Gastroesophageal sphincter (tissue), 3 donors: ENCODE data around the gene PTPRG.

Source experiments
- POLR2AphosphoS5 ChIP-seq: sonication (generic); formaldehyde crosslinking; IDR thresholded peaks from one replicate; pipeline ENCODE4 v1.6.1; 2017; ENCODE audit warnings: antibody characterized with exemption
- TF ChIP-seq, protein P1 (sequence below), 4 experiments: fragments of 200-600 bp in 2 of 4; fragments of 450-650 bp in 2 of 4; sonication (generic) in 1 of 4; IDR thresholded peaks; one replicate each; pipeline ENCODE4 v1.5.1; 2017 to 2019; ENCODE audit warnings: antibody characterized with exemption in 4 of 4, mild to moderate bottlenecking in 2 of 4, moderate library complexity in 2 of 4

DNA sequence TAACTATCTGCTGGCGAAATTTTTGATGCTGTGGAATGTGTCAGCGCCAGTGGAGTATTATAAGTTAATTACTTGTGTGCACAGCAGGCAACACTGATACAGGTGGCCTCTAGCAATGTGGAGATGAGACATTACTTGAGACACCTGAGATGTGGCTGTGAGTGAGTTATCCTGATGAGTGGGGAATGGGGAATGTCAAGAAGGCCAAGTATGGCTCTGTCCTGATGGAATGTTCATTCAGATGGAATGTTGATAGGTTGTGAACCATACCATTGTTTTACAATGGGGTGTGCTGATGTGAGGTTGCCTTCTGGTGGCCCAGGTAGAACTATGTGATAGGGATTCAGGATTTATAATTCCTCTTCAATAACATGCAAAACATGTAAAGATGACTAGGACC lies 404.8 kb downstream of the PTPRG start:
- TF ChIP-seq, protein P1, sequence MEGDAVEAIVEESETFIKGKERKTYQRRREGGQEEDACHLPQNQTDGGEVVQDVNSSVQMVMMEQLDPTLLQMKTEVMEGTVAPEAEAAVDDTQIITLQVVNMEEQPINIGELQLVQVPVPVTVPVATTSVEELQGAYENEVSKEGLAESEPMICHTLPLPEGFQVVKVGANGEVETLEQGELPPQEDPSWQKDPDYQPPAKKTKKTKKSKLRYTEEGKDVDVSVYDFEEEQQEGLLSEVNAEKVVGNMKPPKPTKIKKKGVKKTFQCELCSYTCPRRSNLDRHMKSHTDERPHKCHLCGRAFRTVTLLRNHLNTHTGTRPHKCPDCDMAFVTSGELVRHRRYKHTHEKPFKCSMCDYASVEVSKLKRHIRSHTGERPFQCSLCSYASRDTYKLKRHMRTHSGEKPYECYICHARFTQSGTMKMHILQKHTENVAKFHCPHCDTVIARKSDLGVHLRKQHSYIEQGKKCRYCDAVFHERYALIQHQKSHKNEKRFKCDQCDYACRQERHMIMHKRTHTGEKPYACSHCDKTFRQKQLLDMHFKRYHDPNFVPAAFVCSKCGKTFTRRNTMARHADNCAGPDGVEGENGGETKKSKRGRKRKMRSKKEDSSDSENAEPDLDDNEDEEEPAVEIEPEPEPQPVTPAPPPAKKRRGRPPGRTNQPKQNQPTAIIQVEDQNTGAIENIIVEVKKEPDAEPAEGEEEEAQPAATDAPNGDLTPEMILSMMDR (IDR thresholded peaks at IDR 0.05): no peak
- TF ChIP-seq POLR2AphosphoS5: no peak
